Hematopoietic multipotent progenitor cell (in vitro differentiated cells): ENCODE data around the gene CCDC142. TPM values are rescaled to one million over a fixed set of nuclear protein-coding genes. Genes with fewer than 3 reads are reported as not detected.
A peak's percentile ranks its signal among the peaks of the same experiment; 100 is the strongest.

Experiments used
- DNase-seq, 3 donors: peaks; one replicate each; pipeline ENCODE4 v3.0.0-alpha.2; 2011 to 2015; ENCODE audit warnings: low read depth in 2 of 3, low spot score in 2 of 3
- total RNA-seq: library from RNA; depleted of rRNA; stranded (reverse); fragments of >200 nt; gene quantifications from one replicate; pipeline ENCODE4 v1.2.3, GENCODE V29; 2012

Gene CCDC142
- 31.5 TPM for total RNA-seq

GRCh38 chr2:74482801-74483674 lies at the start of gene CCDC142, which contains the start of gene TTC31:
CCDC142 (minus strand) TSS chr2:74482998; CDS start chr2:74482837, 161 bp downstream.
TTC31 (plus strand) TSS chr2:74483081; CDS start chr2:74483096, 15 bp downstream.
- peak; percentile 89 to 97 (median 95) for DNase-seq

- DNase-seq, result peak in 1 of 3 donors; percentile 81
Measured at GRCh38 chr2:74532222-74532621, 49.4 kb upstream of the CCDC142 start.

GRCh38 chr2:74531666-74532065 lies 48.9 kb upstream of the CCDC142 start:
- no peak for DNase-seq

GRCh38 chr2:74530239-74531187 lies 47.7 kb upstream of the CCDC142 start:
- peak in 1 of 3 donors; percentile 63 for DNase-seq

GRCh38 chr2:74529357-74530238 lies 46.8 kb upstream of the CCDC142 start, which contains the start of the genes AUP1 and HTRA2:
AUP1 (minus strand) TSS chr2:74529706; CDS start chr2:74529629, 77 bp downstream.
HTRA2 (plus strand) TSS chr2:74529933; CDS start chr2:74530007, 74 bp downstream.
- DNase-seq, result peak; percentile 72 to 86 (median 82)

- no peak for DNase-seq
Measured at GRCh38 chr2:74528600-74529356, 46.0 kb upstream of the CCDC142 start.

- DNase-seq, result no peak
Measured at GRCh38 chr2:74527741-74528140, 44.9 kb upstream of the CCDC142 start.

- no peak for DNase-seq
Measured at GRCh38 chr2:74526649-74527230, 43.9 kb upstream of the CCDC142 start.

- DNase-seq, result peak in 1 of 3 donors; percentile 62
Measured at GRCh38 chr2:74525717-74526648, 43.2 kb upstream of the CCDC142 start, which contains the start of gene DQX1. DQX1 (minus strand) TSS chr2:74526231; CDS start chr2:74525729, 502 bp downstream.

GRCh38 chr2:74524955-74525716 lies 42.3 kb upstream of the CCDC142 start:
- DNase-seq, result no peak

GRCh38 chr2:74524005-74524404 lies 41.2 kb upstream of the CCDC142 start:
- DNase-seq, result no peak

- DNase-seq, result no peak
Measured at GRCh38 chr2:74522516-74522915, 39.7 kb upstream of the CCDC142 start.

- no peak for DNase-seq
Measured at GRCh38 chr2:74516650-74517049, 33.9 kb upstream of the CCDC142 start.

GRCh38 chr2:74515981-74516633 lies 33.3 kb upstream of the CCDC142 start:
- DNase-seq, result peak in 2 of 3 donors; percentile 62 to 75

GRCh38 chr2:74515271-74515980 lies 32.6 kb upstream of the CCDC142 start:
- no peak for DNase-seq
